Measurements from ENCODE around the gene SOD3.

The SOD3 gene

GRCh38 chr4:24775032-24775605 lies 20.3 kb upstream of the SOD3 start:
- DNase-seq (ENCODE audit: low spot score) = no peak

- no peak for DNase-seq (ENCODE audit: low spot score)
Measured at GRCh38 chr4:24775750-24776149, 19.6 kb upstream of the SOD3 start.

- no peak for DNase-seq (ENCODE audit: low spot score)
Measured at GRCh38 chr4:24777536-24778463, 17.6 kb upstream of the SOD3 start.

GRCh38 chr4:24778464-24779225 lies 16.7 kb upstream of the SOD3 start:
- DNase-seq (ENCODE audit: low spot score) = no peak

- DNase-seq (ENCODE audit: low spot score) = no peak
Measured at GRCh38 chr4:24780936-24781495, 14.4 kb upstream of the SOD3 start.

- DNase-seq (ENCODE audit: low spot score) = no peak
Measured at GRCh38 chr4:24781999-24782745, 13.2 kb upstream of the SOD3 start.

GRCh38 chr4:24783506-24783905 lies 11.9 kb upstream of the SOD3 start:
- no peak for DNase-seq (ENCODE audit: low spot score)

- DNase-seq (ENCODE audit: low spot score) = no peak
Measured at GRCh38 chr4:24791043-24791442, 4.3 kb upstream of the SOD3 start.

GRCh38 chr4:24792552-24792951 lies 2.8 kb upstream of the SOD3 start:
- no peak for DNase-seq (ENCODE audit: low spot score)

GRCh38 chr4:24793219-24794005 lies 2.0 kb upstream of the SOD3 start:
- DNase-seq (ENCODE audit: low spot score) = no peak

GRCh38 chr4:24794051-24794450 lies 1.3 kb upstream of the SOD3 start:
- DNase-seq (ENCODE audit: low spot score) = no peak

GRCh38 chr4:24794480-24794879 lies 893 bp upstream of the SOD3 start:
- no peak for DNase-seq (ENCODE audit: low spot score)

GRCh38 chr4:24795666-24796381 lies 451 bp downstream of the SOD3 start:
- no peak for DNase-seq (ENCODE audit: low spot score)

GRCh38 chr4:24796620-24797019 lies 1.2 kb downstream of the SOD3 start:
- DNase-seq (ENCODE audit: low spot score) = no peak

GRCh38 chr4:24798036-24798610 lies 2.8 kb downstream of the SOD3 start:
- no peak for DNase-seq (ENCODE audit: low spot score)

GRCh38 chr4:24799196-24799543 lies 3.8 kb downstream of the SOD3 start:
- DNase-seq (ENCODE audit: low spot score) = no peak

GRCh38 chr4:24799544-24800324 lies 4.4 kb downstream of the SOD3 start:
- no peak for DNase-seq (ENCODE audit: low spot score)

GRCh38 chr4:24800325-24800895 lies 5.0 kb downstream of the SOD3 start:
- no peak for DNase-seq (ENCODE audit: low spot score)

Measured in CD4-positive, alpha-beta T cell treated with Interleukin-6 at 100 ng/mL for 8 hours (primary cell).